Measurements from ENCODE around the gene VPS35.
A peak's percentile ranks its signal among the peaks of the same experiment; 100 is the strongest.
"Not testable (repeated sequence)": the region's sequence is repeated elsewhere in the genome, so short reads cannot be mapped to it uniquely, and the experiment has no call there.

VPS35 gene

DNA sequence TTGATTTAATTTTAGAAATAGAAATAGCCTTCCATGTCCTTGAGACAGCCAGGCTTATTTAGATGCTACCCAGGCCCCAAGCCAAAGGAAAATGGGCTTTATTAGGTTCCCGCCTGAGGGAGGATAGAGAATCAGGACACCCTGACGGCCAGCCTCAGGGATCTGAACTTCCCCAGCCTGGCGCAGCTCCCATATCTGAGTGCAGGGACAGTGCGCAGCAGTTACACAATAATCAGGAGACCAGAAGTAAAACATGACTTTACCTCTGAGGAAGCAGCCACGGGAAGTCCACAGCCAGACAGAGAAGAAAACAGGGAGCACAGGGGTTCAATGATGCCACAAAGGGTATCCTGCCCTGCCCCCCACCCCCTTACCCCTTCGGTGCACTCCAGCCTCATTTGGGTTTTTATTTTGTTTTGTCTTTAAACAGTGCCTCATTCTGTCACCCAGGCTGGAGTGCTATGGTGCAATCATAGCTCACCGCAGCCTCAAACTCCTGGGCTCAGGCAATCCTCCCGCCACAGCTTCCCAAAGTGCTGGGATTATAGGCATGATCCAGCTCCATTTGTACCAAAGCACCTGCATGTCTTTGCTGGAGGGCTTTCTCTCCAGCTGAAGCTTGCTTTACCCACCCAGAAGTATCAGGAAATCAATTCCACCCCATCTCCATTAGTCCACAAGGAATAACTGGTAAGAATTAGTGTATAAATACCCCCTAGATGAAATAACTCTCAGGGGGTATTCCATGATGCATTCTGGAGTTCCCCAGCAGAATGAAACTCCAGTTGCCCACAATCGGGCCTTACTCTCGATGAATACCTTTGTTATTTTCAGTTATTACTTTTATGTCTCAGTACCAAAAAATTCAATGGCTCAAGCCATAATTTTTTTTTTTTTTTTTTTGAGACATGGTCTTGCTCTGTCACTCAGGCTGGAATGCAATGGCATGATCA is 22.4 kb upstream of the VPS35 start:
- DNase-seq: no peak

DNA sequence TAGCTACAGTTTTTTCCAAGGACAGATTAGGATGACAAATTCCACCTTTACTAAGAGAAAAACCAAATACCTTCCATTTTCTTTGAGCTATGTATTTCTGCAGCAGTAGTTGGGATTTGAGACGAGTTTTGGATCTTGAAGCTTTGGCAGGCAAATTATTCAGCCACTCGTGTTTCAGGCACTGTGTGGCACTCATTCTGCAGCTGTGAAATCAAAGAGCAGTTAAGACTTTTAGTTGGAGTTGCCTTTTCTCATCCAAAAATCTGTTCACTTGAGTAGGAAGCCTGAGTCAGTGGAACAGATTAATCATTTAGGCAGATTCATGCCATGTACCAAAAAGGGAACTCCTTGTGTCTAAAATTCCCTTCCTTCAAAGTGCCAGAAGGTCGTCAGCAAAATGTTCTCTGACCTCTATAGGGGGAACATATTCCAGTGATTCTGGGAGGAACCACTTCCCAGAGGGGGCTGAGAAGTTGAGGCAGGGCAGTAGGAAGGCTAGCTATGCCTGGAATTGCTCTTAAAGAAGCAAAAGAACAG is 20.6 kb upstream of the VPS35 start:
- no peak for DNase-seq

GRCh38 chr16:46706642-46707041 is 17.7 kb upstream of the VPS35 start:
- DNase-seq: no peak

GRCh38 chr16:46702030-46702429 is 13.1 kb upstream of the VPS35 start:
- no peak for DNase-seq

DNA sequence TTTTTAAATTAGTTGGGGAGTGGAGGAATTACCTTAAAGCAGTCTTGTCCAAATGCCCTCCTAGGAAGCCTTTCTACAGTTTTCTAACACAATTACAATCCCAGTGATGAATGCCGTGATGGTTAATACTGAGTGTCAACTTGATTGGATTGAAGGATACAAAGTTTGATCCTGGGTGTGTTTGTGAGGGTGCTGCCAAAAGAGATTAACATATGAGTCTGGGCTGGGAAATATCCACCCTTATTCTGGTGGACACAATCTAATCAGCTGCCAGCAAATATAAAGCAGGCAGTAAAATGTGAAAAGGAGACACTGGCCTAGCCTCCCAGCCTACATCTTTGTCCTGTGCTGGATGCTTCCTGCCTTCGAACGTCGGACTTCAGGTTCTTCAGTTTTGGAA is 12.6 kb upstream of the VPS35 start:
- peak; percentile 56 for DNase-seq

DNA sequence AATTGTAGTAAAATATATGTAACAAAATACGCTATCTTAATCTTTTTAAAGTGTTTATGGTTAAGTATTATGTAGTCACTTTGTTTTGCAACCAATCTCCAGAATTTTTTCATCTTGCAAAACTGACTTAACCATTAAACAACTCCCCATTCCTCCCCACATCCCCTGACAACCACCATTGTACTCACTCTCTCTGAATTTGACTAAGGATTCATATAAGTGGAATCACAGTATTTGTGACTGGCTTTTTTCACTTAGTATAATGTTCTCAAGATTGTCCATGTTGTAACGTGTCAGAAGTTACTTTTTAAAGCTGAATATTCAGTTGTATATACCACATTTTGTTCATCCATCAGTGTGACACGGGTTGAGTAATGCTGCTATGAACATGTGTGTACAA is 11.1 kb upstream of the VPS35 start:
- DNase-seq: no peak

DNA sequence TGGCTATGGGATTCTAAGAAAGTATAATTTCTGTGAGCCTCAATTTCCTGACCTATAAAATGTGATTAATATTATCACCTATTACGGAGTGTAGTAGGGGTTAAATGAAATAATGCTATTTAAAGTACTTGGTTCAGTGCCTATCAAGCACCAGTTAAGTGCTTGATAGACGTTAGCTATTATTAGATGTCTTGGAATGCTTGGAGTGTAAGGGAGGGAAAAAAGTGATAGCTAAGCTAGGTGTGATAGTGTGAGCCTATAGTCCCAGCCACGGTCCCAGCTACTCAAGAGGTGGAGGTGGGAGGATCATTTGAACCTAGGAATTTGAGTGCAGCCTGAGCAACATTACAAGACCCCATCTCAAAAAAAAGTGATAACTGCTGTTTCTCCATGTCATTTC is 8.0 kb upstream of the VPS35 start:
- DNase-seq: no peak

DNA sequence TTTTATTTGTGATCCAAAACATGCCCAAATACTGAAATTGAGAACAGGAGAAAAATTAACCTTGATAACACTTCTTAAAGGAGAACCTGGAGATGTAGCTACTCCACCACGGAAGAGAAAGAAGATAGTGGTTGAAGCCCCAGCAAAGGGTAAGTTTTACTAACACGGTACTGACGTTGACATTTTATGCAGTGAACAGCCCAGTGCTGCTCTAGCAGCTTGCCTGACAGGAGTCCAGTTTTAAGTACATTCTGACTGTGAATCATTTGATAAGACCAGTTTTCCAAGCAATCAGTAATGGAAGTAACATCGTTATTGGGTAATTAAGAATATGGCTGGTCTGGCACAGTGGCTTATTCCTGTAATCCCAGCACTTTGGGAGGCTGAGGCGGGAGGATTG is 7.0 kb upstream of the VPS35 start:
- DNase-seq: no peak

GRCh38 chr16:46693598-46693997 is 4.6 kb upstream of the VPS35 start:
- peak; percentile 46 for DNase-seq

- no peak for DNase-seq
These were observed 2.7 kb upstream of the VPS35 start for GRCh38 chr16:46691726-46692125.

- peak; percentile 13 for DNase-seq
These were observed 1.6 kb upstream of the VPS35 start for GRCh38 chr16:46690281-46691178.

GRCh38 chr16:46689365-46690280 is 645 bp upstream of the VPS35 start, which contains the start of gene ORC6:
Gene ORC6 (plus strand): TSS chr16:46689659. CDS start chr16:46689706, 47 bp downstream.
- peak; percentile 98 for DNase-seq

DNA sequence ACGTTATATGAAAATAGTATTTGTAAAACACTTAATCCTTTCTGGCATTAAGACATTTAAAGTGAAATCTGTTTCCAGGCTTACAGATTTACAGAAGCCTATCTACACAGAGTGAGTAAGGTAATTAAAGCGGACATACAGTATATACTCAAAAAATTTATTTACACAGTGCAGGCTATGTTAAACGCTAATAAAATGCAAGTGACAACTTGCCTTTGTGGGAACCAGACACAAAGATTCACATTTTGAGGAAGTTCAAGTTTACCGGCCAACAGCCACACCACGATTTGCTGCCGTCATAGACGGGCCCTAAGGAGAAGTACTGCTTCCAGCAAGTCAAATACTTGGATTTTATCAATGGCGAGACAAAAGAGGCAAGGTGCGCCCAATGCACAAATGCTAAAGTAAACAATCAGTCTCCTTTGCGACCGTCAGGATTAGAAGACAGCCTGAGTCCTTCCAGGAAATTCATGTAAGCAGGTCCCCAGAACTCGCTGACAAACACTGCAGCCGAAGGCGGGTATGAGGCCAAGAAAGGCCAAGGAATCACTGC is 801 bp downstream of the VPS35 start:
- no peak for DNase-seq

GRCh38 chr16:46687486-46687885 is 1.5 kb downstream of the VPS35 start:
- no peak for DNase-seq

DNA sequence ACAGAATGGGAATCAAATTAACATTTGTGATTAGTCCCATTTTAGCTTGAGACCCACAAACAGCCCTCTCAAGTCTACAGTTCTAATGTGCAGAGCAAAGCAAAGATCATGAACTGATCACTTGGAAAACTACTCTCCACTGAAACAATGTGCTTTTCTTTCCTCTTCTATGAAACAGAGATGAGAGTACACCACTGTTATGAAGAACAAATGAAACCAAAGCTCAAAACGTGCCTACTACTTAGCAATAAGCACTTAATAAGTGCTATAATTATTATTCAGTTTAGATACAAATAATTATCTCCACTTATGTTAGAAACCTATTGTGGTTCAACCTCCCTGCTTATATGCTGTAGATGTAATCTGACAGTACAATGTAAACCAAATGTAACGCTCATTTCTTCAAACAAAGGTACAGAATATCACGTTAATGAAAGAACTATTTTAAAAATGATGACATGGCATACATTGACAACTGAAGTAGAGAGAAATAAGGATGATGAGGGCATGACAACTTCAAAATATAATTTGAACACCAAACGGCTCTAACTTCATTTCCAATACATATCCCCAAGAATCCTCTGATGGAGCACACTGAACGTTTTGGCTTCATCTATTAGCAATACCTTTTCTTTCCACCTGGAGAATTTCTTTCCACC is 2.0 kb downstream of the VPS35 start:
- no peak for DNase-seq

GRCh38 chr16:46681867-46682266 is 7.1 kb downstream of the VPS35 start:
- not testable (repeated sequence) for DNase-seq

- DNase-seq: not testable (repeated sequence)
These were observed 11.0 kb downstream of the VPS35 start for GRCh38 chr16:46677943-46678342.

DNA sequence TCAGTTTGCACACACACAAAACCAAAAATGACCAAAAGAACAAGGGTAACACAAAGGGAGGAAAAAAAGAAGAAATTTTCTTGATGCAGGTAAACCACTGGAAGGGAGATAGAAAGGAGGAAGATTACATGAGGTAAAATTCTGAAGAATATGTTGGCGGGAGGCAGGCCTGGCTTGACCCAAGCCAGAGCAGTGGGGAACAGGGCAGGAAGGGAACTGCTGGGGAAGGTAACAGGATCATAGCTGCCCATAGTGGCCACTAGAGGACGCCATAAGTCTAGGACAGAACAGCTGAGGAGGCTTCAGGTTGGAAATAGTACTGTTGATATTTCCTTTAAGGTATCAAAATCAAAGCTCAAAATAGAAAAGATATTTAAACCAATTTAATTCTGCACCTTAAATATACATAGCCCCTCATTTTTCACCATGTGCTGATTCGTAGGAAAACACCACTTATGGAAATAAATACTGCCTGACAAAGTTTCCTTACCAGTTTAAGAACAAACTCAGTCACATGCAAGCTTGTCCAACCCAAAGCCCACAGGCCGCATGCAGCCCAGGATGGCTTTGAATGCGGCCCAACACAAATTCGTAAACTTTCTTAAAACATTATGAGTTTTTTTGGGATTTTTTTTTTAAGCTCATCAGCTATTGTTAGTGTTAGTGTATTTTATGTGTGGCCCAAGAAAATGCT is 15.5 kb downstream of the VPS35 start:
- peak; percentile 77 for DNase-seq

DNA sequence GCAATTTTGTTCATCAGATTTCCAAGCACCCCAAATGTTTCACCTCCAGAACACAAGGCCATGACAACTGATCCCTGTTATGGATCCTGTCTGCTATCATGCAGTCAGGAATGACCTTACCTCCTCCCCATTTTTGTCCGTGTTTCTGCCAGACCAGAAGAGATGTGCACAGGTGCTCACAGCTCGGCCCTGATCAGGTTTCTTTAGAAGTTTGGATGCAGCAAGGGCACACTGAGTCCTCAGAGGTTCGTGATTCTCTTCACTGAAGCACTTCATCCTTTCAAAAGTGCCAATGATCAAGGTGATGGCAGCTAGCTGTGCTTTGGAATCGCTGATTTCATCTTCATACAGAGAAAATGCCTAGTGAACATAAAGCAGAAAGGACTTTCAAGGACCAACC is 26.9 kb downstream of the VPS35 start:
- DNase-seq: no peak

GRCh38 chr16:46658925-46659324 is 30.1 kb downstream of the VPS35 start:
- no peak for DNase-seq

GRCh38 chr16:46651305-46651704 is 37.7 kb downstream of the VPS35 start:
- no peak for DNase-seq

All from NCI-H82 (cell line).